GM18507 (cell line): ENCODE data around the gene MN1.

Experiments
- DNase-seq: peaks from one replicate; pipeline ENCODE4 v3.0.0; 2011; ENCODE audit warnings: low read depth; ENCODE audit not compliant: insufficient read length; ENCODE audit errors: extremely low spot score
- FAIRE-seq: peaks from 2 replicates; lab custom pipeline; 2011; peaks lifted over from hg19 to GRCh38; lab: Jason Lieb, UNC

MN1 gene

GRCh38 chr22:27772081-27772983, 29.2 kb downstream of the MN1 start:
- no peak for FAIRE-seq
- no peak for DNase-seq

GRCh38 chr22:27771637-27772036, 29.9 kb downstream of the MN1 start:
- DNase-seq = no peak
- FAIRE-seq = no peak

GRCh38 chr22:27769012-27769411, 32.5 kb downstream of the MN1 start:
- DNase-seq = no peak
- FAIRE-seq = no peak

DNA sequence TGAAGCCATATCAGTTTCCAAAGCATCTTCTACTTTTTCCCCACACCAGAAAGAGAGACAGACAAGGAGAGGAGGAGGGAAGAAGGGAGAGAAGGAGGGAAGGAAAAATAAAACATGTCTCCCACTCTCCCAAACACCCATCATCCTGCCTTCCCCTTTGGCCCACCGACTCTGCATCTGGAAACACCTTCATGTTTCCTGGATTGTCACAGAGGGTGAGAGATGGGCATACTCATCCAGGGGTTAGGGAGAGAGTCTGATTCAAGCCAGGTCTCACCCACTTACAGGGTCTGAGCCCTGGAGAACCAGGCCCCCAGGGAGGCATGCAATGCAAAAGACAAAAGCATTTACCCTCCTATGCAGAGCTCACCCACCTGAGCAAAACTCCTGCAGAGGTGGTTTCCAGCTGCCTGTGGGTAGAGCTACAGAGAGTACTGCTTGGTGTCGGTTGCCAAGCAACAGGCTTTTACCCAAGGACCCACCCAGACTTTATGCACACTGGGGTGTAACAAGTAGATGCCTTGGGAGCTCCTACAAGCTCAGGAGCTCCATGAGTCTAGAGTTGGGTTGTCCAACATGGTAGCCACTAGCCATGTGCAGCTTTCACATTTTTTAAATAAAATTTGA, 33.4 kb downstream of the MN1 start:
- FAIRE-seq (no peak), DNase-seq (no peak)

- DNase-seq = no peak
These were observed 34.9 kb downstream of the MN1 start for GRCh38 chr22:27766679-27767078.

GRCh38 chr22:27765706-27766291, 35.8 kb downstream of the MN1 start:
- no peak for FAIRE-seq
- DNase-seq = no peak

More at GRCh38 chr22:27766679-27767078, 34.9 kb downstream of the MN1 start:
- no peak for FAIRE-seq

DNA sequence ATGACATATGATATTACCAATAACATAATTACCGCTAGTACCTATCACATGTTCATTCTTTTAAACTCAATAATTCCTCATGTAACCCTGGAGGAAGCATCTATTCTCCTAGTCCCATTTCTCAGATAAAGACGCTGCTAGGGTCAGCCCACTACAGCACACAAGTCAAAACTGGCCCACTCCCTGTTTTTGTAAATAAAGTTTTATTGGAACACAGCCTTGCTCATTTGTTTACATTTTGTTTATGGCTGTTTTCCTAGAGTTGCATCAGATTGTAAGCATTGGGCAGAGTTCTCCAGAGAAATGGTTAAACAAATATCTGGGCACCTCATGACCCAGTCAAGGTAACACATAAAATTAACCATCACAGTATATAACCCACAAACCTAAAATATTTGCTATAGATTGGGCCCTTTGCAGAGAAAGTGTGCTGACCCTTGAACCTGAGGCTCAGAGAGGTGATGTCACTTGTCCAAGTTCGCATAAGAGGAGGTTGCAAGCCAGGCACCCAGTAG, 36.8 kb downstream of the MN1 start:
- DNase-seq = no peak
- no peak for FAIRE-seq

DNA sequence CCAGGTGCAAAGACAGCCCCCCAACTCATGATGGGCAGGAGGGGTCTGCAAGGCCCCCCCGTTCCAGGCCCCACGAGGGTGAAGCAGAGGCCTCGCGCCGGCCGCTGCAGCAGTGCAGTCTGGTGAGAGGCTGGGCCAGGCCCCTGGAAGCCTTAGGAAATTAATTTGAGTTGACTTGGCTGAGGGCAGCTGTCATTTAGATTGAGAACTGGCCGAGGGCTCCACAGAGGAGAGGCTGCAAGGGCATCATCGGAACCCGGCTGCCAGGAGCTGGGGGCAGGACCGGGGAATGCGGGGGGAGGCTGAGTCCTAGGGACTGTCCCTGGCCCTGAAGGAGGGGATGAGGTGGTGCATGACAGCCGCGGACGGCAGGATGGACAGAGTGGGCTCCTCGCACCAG, 39.9 kb downstream of the MN1 start:
- FAIRE-seq (no peak), DNase-seq (no peak)

GRCh38 chr22:27761000-27761399, 40.6 kb downstream of the MN1 start:
- no peak for DNase-seq
- FAIRE-seq = no peak

- no peak for FAIRE-seq
These were observed 41.1 kb downstream of the MN1 start for GRCh38 chr22:27760474-27760873.

DNA sequence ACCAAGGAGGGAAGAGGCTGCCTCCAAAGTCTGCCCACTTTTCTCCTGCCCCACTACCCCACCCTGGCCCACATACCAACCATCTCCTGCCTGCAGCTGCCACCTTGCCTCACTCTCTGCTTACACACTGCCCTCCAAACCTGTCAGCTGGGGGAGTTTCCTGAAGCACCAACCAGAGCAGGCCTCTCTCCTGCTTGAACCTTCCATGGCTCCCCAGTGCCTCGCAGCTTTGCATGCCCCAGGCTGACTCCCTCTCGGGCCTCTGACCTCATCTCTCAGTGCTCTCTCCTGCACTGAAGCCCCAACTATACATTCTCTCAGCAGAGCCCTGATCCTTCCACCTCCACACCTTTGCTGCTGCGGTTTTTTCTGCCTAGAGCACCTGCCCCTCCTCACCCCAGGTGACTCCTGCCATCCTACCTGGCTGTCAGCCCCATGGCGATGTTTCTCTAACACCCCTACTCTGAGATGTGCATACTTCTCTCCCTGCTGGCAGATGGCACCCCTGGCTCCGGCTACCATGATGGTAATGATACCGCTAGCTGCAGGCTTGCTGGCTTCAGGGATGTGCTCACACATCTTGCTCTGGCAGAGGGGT, 43.5 kb downstream of the MN1 start:
- FAIRE-seq (no peak), DNase-seq (no peak)

More at GRCh38 chr22:27760474-27760873, 41.1 kb downstream of the MN1 start:
- no peak for DNase-seq

GRCh38 chr22:27756212-27756660, 45.3 kb downstream of the MN1 start:
- FAIRE-seq = no peak
- no peak for DNase-seq

- no peak for FAIRE-seq
These were observed 45.9 kb downstream of the MN1 start for GRCh38 chr22:27755521-27756211.

DNA sequence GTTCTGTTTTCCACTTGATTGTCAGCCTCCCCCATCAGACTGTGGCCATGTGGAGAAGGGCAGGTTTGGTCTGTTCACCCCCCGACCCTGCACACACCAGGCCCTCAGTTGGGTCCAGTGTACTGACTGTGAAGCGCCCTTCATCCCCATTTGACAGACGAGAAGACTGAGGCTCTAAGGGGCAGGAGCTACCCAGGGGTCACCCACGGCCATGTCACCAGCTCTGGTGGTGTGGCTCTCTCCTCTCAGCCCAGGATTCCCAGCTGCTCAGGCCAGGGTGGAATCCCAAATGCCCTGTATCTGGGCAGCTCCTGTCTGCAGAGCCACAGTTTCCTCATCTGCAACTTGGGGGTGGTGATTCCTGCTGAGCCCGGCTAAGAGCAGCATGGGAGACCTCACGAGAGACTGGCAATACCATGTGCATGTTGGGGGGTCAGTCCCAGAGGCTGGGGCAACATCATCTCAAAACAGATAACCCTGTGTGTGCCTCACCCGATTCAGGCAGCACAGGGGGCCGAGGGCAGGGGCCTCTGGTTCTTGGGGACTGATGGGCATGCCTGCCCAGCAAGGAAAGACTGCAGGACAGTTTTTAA, 46.6 kb downstream of the MN1 start:
- no peak for FAIRE-seq

More at GRCh38 chr22:27755521-27756211, 45.9 kb downstream of the MN1 start:
- DNase-seq = no peak

GRCh38 chr22:27754247-27754887, 47.2 kb downstream of the MN1 start:
- FAIRE-seq (no peak), DNase-seq (no peak)

More for the DNA sequence above, 46.6 kb downstream of the MN1 start:
- DNase-seq = no peak

DNA sequence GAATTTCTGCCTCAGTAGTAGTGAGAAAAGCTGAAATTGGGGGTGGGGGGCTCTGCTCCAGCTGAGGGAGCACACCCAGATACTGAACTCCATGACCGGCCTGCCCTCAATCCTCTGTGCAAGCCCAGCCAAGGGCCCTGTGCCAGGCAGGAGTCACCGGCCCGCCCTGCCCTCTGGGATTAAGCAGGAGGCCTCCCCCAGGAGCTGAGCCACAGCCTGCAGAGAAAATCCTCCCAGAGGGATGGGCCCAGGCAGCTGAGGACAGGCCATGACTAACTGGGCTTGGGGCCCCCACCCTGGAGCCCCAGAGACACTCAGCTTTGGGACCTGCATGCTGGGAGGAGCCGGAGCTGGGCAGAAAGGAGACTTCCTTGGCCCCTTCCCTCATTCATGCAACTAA, 48.8 kb downstream of the MN1 start:
- FAIRE-seq = no peak
- DNase-seq = no peak

DNA sequence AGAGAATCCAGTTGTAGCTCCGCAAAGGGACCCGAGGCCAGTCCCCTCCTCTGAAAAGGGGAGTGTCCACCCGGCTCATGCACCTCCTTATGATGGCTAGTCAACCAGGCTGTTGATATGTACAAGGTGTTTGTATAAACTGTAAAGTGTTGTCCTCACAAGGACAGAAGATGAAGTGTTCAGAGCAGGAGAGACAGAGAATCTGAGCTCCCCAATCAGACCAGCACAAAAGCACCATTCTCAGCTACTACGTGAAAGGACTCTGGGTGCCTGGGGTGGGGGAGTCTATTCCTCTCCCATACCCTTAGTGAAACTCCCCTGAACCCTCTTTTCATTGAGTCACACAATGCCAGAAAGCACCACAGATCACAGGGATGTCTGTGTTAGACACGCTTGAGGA, 49.4 kb downstream of the MN1 start:
- no peak for DNase-seq
- FAIRE-seq = no peak

DNA sequence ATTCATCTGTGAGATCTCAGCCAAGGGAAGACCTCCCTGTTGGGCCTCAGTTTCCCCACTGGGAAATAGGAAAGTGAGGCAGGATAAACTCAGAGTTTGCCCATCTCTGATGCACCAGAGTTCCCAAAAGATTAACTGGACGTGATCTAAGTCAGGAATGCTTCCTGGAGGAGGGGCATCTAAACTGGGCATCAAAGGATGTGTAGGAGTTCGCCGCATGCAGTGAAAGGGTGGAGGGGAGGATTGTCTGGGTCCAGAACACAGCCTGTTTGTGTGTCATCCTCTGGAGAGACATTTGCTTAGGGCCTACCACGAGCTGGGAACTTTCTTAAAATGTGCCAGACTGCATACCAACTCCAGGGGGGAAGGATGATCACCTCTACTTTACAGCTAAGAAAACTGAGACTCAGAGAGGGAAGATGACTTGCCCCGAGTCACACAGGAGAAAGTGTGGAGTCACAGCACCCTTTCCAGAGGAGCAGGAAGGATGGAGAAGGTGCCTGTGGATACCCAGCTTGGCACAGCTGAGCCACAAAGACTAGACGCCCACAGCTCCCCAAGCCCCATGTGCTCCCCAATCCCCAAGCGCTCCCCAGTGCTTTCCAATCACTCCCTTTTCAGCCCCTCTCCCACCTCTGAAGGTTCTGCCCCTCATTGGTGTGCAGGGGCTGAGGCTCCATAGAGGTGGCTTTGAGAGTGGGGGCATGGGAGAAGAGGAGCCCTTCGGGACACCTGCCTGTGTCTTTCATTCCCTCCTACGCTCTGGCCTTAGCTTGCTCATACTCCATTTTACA, 50.1 kb downstream of the MN1 start:
- FAIRE-seq (no peak), DNase-seq (no peak)
